AG08395 (cell line): ENCODE results near the gene ACAD9.
"Not testable (repeated sequence)": the region's sequence is repeated elsewhere in the genome, so short reads cannot be mapped to it uniquely, and the experiment has no call there.

Experiments
- DNase-seq: peaks from one replicate; pipeline ENCODE4 v3.0.0; 2012; ENCODE audit warnings: mixed read lengths, low spot score

Gene ACAD9

DNA sequence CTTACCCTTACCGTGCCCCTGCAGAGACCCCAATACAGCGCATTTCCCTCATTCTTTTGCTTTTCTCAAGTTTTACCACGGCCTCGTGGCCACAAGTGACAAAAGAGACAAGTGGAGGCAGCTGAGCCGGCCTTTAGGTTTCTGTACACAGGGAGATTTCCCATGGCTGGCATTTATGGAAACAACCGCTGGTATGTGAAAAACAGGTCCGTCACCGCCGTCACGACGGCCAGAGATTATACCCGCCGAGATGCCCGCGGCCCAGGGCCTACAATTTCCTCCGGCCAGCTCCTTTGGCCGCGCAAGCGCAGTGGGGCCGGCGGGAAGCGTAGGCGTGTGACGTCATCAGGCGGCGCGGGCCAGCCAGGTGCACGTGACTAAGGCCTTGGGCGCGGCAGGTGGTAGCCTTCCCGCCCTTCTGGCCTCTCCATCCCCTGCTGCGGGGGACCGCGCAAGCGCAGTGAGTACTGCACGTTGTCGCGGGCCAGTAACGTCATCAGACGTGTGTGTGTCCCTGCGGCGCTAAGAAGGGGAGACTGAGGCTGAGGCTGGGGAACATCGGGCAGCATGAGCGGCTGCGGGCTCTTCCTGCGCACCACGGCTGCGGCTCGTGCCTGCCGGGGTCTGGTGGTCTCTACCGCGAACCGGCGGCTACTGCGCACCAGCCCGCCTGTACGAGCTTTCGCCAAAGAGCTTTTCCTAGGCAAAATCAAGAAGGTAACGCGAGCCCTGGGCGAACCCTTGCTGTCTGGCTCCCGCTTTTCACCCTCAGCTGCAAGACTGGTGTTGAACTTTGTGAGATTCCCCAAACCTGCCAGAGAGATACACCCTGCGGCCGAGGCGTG is at the start of gene ACAD9:
Gene ACAD9, plus strand, starts transcription at position 496 of the 845 bp plus-strand sequence. Its CDS starts 72 bp downstream, at position 568.
- peak; percentile 100 for DNase-seq

DNA sequence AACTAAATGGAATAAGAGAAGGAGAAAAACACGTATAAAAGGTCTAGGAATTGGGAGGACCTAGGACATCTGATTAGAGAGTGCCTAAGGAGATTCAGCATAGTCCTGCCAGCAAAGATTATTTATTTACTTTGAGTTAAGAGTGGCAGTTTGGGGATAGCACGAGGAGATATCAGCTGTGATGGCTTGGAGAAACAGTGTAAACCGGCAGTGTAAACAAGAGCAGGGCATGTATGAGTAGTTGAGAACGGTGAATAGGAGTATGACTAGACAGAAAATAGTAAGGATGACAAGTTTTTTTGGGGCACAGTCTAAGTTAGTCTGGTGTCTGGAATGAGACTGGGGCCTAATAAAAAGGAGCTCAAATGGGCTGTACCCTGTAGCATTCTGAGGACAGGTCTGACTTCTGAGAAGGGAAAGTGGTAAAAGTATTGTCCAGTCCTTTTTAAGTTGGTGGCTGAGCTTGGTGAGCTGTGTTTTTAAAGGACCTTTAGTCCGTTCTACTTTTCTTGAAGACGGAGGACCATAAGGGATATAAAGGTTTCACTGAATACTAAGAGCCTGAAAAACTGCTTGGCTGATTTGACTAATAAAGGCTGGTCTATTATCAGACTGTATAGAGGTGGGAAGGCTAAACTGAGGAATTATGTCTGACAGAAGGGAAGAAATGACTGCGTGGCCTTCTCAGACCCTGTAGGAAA is 49.3 kb upstream of the ACAD9 start:
- DNase-seq = not testable (repeated sequence)

DNA sequence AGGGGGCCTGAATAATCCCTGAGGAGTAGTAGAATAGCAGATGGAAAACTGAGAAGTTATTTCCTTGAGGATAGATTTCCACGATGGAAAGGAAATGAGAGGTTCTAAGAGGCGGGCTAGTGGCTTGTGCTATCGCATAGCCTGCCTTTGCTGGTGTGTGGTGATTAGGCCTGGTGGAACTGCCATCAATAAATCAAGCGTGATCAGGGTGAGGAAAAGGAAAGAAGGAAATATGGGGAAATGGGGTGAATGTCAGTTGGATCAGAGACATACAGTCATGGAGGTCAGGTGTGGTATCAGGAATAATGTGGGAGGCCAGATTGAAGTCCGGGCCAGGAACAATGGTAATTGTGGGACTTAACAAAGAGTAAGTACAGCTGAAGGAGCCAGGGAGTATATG is 48.7 kb upstream of the ACAD9 start:
- DNase-seq = not testable (repeated sequence)

DNA sequence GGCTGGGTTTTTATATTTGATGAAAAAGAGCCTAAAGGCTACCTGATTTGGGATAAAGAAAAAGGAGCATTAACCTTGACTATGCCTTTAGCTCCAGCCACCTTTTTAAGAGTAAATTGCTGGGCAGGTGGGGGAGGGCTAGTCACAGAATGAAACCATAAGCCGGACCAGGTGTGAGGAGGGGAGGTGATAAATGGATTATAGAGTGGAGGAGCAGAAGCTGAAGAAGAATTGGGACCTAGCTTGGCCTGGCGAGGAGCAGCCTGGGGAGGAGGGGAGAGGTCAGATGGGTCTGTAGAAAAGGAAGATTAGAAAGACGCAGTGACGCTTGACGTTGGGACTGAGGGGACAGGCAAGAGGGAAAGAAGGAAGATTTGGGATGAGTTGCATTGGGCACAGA is 46.4 kb upstream of the ACAD9 start:
- not testable (repeated sequence) for DNase-seq

DNA sequence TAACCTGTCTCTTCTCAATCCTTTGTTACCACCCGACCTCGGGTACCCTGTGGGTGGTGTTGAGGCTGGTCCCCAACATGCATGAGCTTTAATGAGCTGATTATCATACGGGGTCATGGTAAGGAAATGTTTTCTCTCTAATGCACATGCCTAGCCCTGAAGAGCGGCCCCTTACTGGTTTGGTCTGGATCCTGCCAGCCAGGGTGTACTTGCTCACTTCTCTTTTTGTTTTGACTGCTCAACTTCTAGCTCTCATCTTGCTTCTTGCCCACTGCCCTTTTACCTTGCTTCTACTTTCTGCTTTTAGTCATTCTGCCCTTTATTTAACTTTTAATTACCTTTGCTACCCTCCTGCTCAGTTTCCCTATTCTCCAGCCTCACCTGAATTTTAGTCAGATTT is 44.3 kb upstream of the ACAD9 start:
- DNase-seq = no peak

DNA sequence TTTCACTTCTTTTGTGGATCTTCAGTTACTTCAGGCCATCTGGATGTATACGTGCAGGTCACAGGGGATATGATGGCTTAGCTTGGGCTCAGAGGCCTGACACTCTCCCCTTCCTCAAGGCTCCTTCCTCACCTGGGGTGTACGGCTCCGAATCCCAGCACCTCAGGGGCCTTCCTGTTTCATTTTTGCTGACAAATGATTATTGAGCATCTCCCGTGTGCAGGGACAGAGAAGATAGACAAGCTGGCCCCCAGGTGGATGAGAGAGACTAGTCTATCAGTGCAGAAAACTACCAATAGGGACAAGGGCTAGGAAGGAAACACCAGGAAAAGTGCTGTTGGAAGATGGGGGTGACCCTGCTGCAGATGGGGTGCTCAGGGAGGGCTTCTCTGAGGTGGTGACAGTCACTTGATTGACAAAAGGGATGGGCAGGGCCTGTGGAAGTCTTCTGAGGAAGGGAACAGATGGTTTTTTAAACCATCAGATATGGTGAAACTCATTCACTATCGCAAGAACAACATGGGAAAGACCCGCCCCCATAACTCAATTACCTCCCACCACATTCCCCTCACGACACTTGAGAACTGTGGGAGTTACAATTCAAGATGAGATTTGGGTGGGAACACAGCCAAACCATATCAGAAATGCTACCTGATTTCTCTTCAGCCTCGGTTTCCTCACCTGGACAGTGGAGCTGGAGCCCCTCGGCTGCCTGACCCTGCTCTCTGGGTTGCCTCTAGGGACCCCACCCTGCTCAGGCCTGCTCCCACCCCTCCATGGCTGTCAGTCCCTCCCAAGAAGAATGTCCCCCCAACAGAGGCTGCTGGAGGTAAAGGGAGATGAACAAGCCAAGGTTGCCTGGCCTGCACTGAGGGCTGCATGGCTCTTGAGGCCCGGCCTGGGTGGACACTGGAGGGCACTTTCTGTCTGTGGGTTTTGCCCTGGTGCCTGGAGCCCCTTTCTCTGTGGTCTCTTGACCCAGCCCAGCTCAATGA is 37.2 kb upstream of the ACAD9 start:
- no peak for DNase-seq

DNA sequence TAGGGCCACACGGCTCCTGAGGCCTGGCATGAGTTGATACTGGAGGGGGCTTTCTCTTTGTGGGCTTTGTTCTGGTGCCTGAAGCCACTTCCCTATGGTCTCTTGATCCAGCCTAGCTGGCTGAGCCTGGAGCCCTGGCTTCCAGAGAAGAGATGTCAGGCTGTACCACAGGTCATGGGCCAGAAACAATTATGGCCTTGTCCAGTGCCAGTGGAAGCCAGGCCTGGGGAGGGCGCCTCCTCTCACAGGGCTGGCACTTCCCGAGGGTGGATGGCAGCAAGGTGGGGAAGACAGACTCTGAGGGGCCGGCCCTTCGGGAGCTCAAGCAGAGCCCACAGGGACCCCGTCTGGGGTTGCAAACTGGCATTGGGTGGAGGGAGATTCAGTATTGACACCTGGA is 34.9 kb upstream of the ACAD9 start:
- no peak for DNase-seq

DNA sequence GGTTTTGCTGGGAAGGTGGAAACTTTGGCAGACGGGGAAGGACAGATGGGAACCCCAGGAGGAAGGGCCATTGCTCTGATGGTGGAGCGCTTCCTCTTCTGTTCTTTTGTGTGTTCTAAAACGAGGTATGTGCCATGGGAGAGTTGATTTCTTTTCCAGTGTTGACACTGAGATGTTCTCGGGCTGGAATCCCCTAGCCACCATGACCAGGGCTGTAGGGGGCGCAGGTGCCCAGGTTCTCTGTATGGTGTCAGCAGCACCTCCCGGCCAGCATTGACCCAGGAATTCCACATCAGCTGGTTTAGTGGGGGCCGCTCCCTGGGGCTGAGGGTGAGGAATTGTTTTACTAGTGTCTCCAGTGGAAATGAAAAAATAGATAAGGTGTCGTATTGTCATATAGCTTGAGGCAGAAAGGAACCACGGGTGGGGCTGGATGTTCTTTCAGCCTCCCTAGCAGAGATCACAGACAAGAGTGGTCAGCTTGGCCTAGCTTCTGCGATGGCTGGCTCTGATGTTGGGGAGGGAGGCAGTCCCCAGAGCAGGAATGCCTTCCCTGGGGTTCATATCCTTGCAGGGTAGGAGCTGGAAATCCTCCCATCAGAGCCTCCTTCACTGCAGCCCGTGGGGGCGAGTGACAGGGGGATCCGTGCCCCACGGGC is 34.2 kb upstream of the ACAD9 start:
- no peak for DNase-seq

DNA sequence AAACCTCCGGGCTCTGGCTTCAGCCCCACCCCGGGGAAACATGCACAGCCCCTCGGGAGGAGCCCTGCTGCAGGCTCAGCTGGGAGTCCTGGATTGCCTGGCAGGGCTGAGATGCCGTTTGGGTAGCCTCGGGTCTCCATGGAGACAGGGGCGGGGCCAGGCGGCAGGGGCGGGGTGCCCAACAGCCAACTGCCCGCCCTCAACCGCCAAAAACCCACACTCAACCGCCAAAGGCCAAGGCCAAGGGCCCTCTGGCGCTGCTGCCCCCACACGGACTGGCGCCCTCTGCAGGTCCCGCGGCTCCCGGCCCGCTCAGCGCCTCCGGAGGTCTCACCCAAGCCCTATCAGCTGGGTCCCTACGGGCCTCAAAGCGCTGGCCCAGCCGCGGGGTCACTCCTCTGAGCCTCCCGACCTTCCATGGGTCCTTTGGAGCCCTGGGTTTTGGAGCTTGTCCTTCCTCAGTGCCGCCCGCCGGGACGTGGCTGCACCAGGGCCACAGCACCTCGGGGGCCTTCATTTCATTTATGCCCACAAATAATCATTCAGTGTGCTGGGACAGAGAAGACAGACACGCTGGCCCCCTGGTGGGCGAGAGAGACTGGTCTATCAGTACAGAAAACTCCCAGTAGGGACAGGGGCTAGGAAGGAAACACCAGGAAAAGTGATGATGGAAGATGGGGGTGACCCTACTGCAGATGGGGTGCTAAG is 33.5 kb upstream of the ACAD9 start:
- DNase-seq = peak; percentile 96

DNA sequence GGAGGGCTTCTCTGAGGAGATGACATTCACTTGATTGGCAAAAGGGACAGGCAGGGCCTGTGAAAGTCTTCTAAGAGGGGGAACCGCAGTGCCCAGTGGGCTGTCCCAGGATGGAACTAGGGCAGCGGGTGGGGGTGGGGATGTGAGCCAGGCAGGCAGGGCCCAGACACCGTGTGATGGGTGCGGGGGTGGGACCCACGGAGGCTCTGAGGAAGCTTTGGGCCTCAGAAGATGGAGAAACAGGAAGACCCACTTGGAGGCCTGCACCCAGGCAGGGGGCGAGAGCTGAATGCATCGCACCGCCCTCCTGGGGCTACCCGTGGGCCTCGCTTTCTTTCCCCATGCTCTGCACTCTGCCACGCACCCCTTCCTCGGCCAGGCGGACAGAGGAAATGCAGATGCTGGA is 32.9 kb upstream of the ACAD9 start:
- no peak for DNase-seq

DNA sequence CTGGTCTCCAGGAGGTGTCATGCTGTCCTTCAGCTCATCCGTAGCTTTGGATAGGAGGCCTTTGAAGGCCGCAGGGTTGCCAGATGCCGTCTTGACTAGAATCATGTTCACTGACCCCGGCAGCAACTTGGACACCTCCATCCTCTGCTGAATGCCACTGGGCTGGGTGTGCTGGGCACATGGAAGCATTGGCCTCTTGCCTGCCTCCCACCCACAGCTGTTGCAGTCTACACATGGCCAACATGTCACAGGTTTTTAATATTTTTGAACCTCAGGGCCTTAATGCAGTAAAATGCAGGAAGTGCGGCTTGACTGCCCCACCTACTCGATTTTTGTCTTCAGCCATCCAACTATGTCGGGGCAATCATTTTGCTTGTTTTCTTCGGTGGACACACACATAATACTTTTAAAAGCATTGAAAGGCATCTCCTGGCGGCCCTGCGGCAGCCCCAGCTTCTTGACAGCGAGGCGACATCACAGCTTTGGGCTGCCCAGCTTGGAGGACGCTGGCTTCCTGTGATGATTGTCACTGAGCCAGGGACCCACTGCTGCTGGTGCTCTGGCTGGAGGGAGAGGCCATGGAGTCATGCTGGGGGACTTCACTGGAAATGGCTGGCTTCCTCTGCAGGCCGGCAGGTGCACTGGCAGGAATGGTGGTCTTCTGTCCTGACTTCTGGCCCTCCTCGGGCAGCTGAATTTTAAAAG is 31.6 kb upstream of the ACAD9 start:
- DNase-seq = no peak

DNA sequence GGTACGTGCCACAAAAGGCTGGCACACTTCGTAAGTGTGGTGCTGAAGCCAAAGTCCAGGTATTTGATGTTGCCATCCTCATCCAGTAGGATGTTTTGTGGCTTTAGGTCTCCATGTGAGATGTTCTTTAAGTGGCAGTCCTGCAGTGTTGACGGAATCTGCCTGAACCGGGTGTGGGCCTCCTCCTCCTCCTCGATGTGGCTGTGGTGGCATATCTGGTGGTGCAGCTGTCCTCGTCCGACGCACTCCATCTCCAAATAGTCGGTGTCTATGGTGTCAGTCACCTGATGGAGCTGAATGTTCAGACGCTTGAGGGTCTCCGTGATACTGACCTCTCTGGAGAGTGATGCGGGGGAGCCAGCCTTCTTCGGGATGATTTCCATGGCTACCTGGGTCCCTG is 30.5 kb upstream of the ACAD9 start:
- DNase-seq = no peak

DNA sequence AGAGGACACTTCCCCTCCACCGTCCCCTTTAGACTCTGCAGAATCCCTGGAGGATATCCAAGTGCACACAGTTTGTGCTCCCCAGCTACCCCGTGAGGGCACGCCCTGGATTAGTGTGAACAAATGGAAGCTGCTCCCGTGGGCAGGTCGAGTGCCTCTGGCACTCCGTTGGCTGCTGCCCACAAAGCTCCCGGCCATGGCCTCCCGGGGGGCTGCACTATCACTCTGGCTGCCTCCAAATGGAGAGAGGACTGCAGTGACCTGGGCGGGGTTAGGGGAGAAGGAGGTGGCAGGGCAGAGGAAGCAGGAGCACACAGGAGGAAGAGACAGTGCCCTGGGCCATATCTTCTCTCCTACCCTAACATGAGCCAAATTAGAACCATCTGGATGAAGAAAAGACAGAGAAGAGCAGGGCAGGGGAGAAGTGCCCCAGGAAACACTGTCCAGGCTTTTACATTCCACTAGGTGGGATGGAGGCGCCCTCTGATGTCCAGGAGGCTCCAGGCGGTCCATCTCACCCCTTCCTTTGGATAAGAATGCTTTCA is 29.4 kb upstream of the ACAD9 start:
- DNase-seq = peak; percentile 39

DNA sequence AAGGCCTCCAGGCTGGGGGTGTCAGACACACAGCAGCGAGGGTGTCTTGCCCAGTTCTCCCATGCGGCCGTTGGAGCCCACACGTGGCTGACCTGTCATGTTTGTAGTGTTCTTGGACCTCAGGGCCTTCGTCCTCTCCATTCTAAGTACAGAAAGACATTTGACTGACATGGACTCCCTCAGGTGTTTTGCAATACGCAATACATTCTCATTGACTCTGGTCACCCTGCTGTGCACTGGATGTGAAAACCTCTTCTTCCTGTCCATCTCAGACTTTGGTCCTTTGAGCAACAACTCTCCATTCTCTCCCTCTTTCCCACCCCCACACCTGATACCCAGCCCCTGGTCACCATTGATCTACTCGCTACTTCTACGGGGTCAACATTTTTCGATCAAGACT is 28.9 kb upstream of the ACAD9 start:
- DNase-seq = no peak

DNA sequence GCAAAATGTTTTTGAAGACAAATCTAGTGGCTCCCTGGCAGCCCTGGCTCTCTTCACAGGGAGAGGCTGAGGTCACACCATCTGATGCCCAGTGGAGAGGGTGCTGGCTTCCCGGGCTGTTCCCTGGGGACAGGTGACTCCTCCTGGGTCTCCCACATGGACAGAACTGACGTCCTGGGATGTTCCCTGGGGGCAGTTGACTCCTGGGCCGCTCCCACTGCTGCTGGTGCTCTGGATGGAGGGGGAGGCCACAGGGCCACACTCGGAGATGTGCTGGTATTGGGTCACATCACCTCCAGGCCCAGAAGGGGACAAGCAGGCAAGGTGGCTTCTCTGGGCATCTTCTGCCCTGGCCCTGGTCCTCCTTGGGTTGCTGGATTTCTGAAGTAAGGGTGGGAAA is 27.8 kb upstream of the ACAD9 start:
- no peak for DNase-seq

DNA sequence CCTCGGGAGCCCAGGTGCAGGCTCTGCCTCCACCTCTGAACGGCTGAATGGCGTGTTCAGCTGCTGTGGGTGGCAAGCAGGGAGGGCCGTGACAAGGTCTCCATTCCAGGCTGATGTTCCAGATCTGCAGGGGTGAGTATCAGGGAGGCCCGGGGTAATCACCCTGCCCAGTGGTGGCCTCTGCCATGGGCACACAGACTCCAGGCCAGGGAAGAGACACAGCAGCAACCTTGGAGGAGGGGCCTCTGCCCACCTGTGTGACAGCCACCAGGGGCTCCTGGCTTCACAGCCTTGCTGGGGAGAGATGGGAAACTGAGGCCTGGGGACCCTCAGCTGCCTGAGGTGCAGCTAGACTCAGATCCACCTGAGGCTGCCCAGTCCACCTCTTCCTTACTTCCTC is 25.6 kb upstream of the ACAD9 start:
- DNase-seq = no peak

DNA sequence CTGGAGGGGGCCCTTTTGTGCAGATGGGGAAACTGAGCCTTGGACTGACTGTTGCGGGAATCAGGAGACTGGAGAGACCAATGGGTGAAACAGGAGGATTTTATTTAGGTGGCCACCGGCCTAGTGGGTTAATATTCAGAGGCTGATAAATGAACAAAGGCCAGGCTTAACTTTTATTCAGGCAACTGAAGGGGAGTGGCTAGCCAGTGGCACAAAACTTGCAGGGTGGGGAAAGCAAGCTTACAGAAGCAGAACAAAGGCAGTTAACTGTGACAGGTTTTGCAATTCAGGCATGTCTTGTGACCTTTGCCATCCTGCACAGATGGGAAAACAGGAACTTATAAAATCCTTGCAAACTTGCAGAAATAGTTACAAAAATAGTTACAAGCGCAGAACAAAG is 24.9 kb upstream of the ACAD9 start:
- no peak for DNase-seq

DNA sequence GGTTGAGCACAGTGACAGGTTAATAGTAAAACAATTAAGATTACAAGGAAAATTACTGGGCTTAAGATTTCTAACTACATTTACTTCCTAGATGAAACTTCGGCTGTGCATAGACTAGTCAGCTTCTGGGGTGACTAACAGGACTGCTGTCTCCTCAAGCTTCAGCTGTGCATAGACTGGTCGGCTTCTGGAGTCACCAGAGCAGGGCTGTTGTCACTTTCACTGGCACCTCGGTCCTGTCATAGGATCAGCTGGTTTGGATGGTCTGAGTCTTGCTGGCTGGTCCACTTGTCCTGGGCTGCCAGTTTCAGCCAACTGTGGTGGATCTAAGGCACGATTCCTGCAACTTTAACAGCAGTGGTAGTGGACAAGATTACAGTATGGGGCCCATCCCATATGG is 23.9 kb upstream of the ACAD9 start:
- no peak for DNase-seq

DNA sequence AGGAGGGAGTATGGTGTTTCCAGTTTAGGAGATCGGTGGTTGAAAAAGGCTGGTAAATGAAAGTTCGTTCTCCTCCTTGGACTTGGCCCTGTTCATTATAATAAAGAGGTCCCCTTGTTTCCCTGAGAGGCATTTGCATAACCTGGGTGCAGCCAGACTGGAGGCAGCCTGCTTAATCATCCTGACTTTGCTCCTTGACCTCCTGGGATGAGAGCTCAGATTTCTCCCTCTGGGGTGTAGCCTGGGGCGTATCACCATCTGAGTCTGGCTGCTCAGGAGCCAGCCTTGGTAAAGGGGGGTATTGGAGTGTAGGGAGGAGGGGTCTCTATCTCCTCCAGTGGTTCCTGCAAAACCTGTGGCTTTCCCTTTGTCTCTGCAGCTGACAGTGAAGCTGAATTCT is 21.3 kb upstream of the ACAD9 start:
- no peak for DNase-seq

DNA sequence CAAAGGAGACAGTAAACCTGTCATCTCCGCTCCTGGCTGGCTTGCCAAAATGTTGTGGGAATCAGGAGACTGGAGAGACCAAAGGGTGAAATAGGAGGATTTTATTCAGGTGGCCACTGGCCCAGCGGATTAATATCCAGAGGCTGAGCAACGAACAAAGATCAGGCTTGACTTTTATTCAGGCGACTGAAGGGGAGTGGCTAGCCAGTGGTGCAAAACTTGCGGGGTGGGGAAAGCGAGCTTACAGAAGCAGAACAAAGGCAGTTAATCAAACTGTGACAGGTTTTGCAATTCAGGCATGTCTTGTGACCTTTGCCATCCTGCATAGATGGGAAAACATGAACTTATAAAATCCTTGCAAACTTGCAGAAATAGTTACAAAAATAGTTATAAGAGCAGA is 19.8 kb upstream of the ACAD9 start:
- DNase-seq = no peak
